Neural progenitor cell (in vitro differentiated cells): ENCODE data around the gene SMOC2. TPM values are rescaled to one million over a fixed set of nuclear protein-coding genes. Genes with fewer than 3 reads are reported as not detected.

Source experiments
- DNase-seq: peaks from one replicate; pipeline ENCODE4 v3.0.0-alpha.2; 2016; ENCODE audit warnings: low spot score
- H2AFZ ChIP-seq: fragments of 200-600 bp; sonication (generic); replicated peaks from 2 replicates; pipeline ENCODE4 v1.6.1; 2016; ENCODE audit warnings: antibody characterized with exemption
- H3F3A ChIP-seq: fragments of 200-600 bp; sonication (generic); 2 replicates; pipeline ENCODE4 v1.6.1; 2016; ENCODE audit warnings: antibody characterized with exemption, low read depth
- H3K27ac ChIP-seq: fragments of 200-600 bp; sonication (generic); 2 replicates; pipeline ENCODE4 v1.5.1; 2016; ENCODE audit warnings: mild to moderate bottlenecking
- H3K27me3 ChIP-seq: fragments of 200-600 bp; sonication (generic); 2 replicates; pipeline ENCODE4 v1.6.1; 2016; ENCODE audit warnings: mild to moderate bottlenecking, moderate library complexity
- H3K36me3 ChIP-seq: fragments of 200-600 bp; sonication (generic); 2 replicates; pipeline ENCODE4 v1.5.1; 2016
- H3K4me1 ChIP-seq: fragments of 200-600 bp; sonication (generic); 2 replicates; pipeline ENCODE4 v1.6.1; 2016; ENCODE audit warnings: mixed run types
- H3K4me2 ChIP-seq: fragments of 200-600 bp; sonication (generic); 2 replicates; pipeline ENCODE4 v1.6.1; 2016
- H3K4me3 ChIP-seq: fragments of 200-600 bp; sonication (generic); 2 replicates; pipeline ENCODE4 v1.5.1; 2016
- H3K79me2 ChIP-seq: fragments of 200-600 bp; sonication (generic); 2 replicates; pipeline ENCODE4 v1.6.1; 2016; ENCODE audit warnings: low read depth
- H3K9ac ChIP-seq: fragments of 200-600 bp; sonication (generic); 2 replicates; pipeline ENCODE4 v1.6.1; 2016
- H3K9me3 ChIP-seq: fragments of 200-600 bp; sonication (generic); 2 replicates; pipeline ENCODE4 v1.5.1; 2016; ENCODE audit warnings: low read depth
- H4K20me1 ChIP-seq: fragments of 200-600 bp; sonication (generic); 2 replicates; pipeline ENCODE4 v1.6.1; 2016; ENCODE audit warnings: low read depth
- H3K27ac Mint-ChIP-seq: 3 replicates; pipeline ENCODE4 v1.8.0; 2021; ENCODE audit warnings: mixed read lengths
- H3K27me3 Mint-ChIP-seq: 2 replicates; pipeline ENCODE4 v1.8.0; 2022; ENCODE audit warnings: low read depth, mild to moderate bottlenecking, inconsistent platforms, moderate library complexity, mixed read lengths; ENCODE audit not compliant: insufficient read depth
- H3K36me3 Mint-ChIP-seq: 3 replicates; pipeline ENCODE4 v1.8.0; 2021; ENCODE audit warnings: mixed read lengths
- H3K4me1 Mint-ChIP-seq: 3 replicates; pipeline ENCODE4 v1.8.0; 2021; ENCODE audit warnings: mixed read lengths
- H3K4me3 Mint-ChIP-seq: 3 replicates; pipeline ENCODE4 v1.8.0; 2021; ENCODE audit warnings: mild to moderate bottlenecking, moderate library complexity, mixed read lengths
- H3K9me3 Mint-ChIP-seq: 3 replicates; pipeline ENCODE4 v1.8.0; 2020; ENCODE audit warnings: mixed read lengths
- CTCF ChIP-seq: fragments of 200-600 bp; sonication (generic); IDR thresholded peaks from 2 replicates; pipeline ENCODE4 v1.5.1; 2017; ENCODE audit warnings: antibody characterized with exemption, mild to moderate bottlenecking
- EZH2 ChIP-seq: fragments of 200-600 bp; sonication (generic); IDR thresholded peaks from 2 replicates; pipeline ENCODE4 v1.6.1; 2017; ENCODE audit warnings: antibody characterized with exemption, mild to moderate bottlenecking, moderate library complexity
- EZH2phosphoT487 ChIP-seq: fragments of 200-600 bp; sonication (generic); IDR thresholded peaks from 2 replicates; pipeline ENCODE4 v1.6.1; 2017; ENCODE audit warnings: antibody characterized with exemption
- total RNA-seq: library from RNA; depleted of rRNA; stranded (reverse); fragments of >200 nt; gene quantifications from 2 replicates; pipeline ENCODE4 v1.2.3, GENCODE V29; 2015; ENCODE audit warnings: low replicate concordance

SMOC2 gene
- total RNA-seq, 1 donor from 2014 or later: 0.75 TPM

- Mint-ChIP-seq H3K36me3 (no peaks in the 10 kb centered on the region), H3K9me3 (no peaks in the 10 kb centered on the region), H3K27ac (no peak overlapping the region), H3K4me3 (no peak overlapping the region), H3K4me1 (peaks cover 30% of the 10 kb centered on the region), H3K27me3 (peaks cover 6% of the 10 kb centered on the region)
- Histone ChIP-seq H3K4me1 (peaks cover 4% of the 10 kb centered on the region), H3K79me2 (no peaks in the 10 kb centered on the region), H3K9me3 (no peaks in the 10 kb centered on the region), H3K36me3 (no peaks in the 10 kb centered on the region), H4K20me1 (no peaks in the 10 kb centered on the region), H3F3A (no peaks in the 10 kb centered on the region), H3K27me3 (no peaks in the 10 kb centered on the region), H3K27ac (no peak overlapping the region), H2AFZ (peak overlapping the region; percentile 47), H3K9ac (no peak overlapping the region), H3K4me2 (no peak overlapping the region), H3K4me3 (no peak overlapping the region)
- no peak for DNase-seq
- TF ChIP-seq CTCF (no peak), EZH2phosphoT487 (no peak), EZH2 (no peak)
Measured at GRCh38 chr6:168602576-168602975, 161.6 kb downstream of the SMOC2 start.

GRCh38 chr6:168603234-168603633 is 162.2 kb downstream of the SMOC2 start:
- no peak for DNase-seq
- H3K9me3 Mint-ChIP-seq: no peaks in the 10 kb centered on the region
- H3K27ac ChIP-seq: no peak overlapping the region

DNA sequence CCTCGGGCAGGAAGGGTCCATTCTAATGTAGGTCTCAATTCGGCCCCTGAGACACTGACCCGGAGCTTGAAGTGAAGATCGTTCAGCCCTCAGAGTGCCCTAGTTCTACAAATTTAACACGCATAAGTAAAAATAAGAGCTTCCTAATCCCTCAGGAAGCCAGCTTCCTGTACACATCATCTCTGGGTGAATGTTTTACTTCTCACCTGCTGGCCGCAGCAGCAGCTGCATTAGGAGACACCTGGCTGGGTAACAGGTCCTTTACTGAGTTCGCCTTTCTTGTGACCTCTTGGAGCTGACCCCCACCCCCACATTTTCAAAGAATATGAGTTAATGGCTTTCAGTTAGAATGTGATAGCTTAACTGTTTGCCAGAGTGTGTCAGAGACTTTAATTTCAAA is 165.0 kb downstream of the SMOC2 start:
- Histone ChIP-seq H3K4me1 (peaks cover 9% of the 10 kb centered on the region), H3K27ac (no peak overlapping the region), H3K4me2 (no peak overlapping the region), H3F3A (no peaks in the 10 kb centered on the region), H3K36me3 (no peaks in the 10 kb centered on the region), H4K20me1 (no peaks in the 10 kb centered on the region), H2AFZ (no peak overlapping the region), H3K9ac (no peak overlapping the region), H3K9me3 (no peaks in the 10 kb centered on the region), H3K4me3 (no peak overlapping the region), H3K79me2 (no peaks in the 10 kb centered on the region), H3K27me3 (no peaks in the 10 kb centered on the region)
- peaks cover 33% of the 10 kb centered on the region for H3K4me1 Mint-ChIP-seq
- H3K27me3 Mint-ChIP-seq: peaks cover 12% of the 10 kb centered on the region
- H3K4me3 Mint-ChIP-seq: no peak overlapping the region
- H3K36me3 Mint-ChIP-seq: no peaks in the 10 kb centered on the region
- DNase-seq: no peak
- H3K27ac Mint-ChIP-seq: no peak overlapping the region
- H3K9me3 Mint-ChIP-seq: no peaks in the 10 kb centered on the region
- TF ChIP-seq EZH2: no peak
- TF ChIP-seq CTCF: no peak
- no peak for TF ChIP-seq EZH2phosphoT487

More at GRCh38 chr6:168603234-168603633, 162.2 kb downstream of the SMOC2 start:
- H3K27me3 ChIP-seq: no peaks in the 10 kb centered on the region
- H3F3A ChIP-seq: no peaks in the 10 kb centered on the region
- no peak overlapping the region for H3K9ac ChIP-seq
- no peak overlapping the region for H2AFZ ChIP-seq
- no peaks in the 10 kb centered on the region for H3K79me2 ChIP-seq
- peaks cover 7% of the 10 kb centered on the region for H3K27me3 Mint-ChIP-seq
- no peaks in the 10 kb centered on the region for H4K20me1 ChIP-seq
- peaks cover 30% of the 10 kb centered on the region for H3K4me1 Mint-ChIP-seq
- no peak overlapping the region for H3K4me3 ChIP-seq
- H3K36me3 Mint-ChIP-seq: no peaks in the 10 kb centered on the region
- H3K4me3 Mint-ChIP-seq: no peak overlapping the region
- peaks cover 8% of the 10 kb centered on the region for H3K4me1 ChIP-seq
- no peaks in the 10 kb centered on the region for H3K36me3 ChIP-seq
- H3K27ac Mint-ChIP-seq: no peak overlapping the region
- no peak overlapping the region for H3K4me2 ChIP-seq
- no peaks in the 10 kb centered on the region for H3K9me3 ChIP-seq
- TF ChIP-seq EZH2phosphoT487 (no peak), CTCF (no peak), EZH2 (no peak)
